GM23338 (cell line): ENCODE measurements around the gene ALDH1A2. TPM values are rescaled to one million over a fixed set of nuclear protein-coding genes. Genes with fewer than 3 reads are reported as not detected.
"Not testable (repeated sequence)": the region's sequence is repeated elsewhere in the genome, so short reads cannot be mapped to it uniquely, and the experiment has no call there.

Experiments used
- ATAC-seq: fragments of 200-7000 bp; cut with Tn5 transposase; 3 replicates; pipeline ENCODE4 v1.9.1; 2020
- DNase-seq: peaks from one replicate; pipeline ENCODE4 v3.0.0-alpha.2; 2015; ENCODE audit warnings: low spot score
- H2AFZ ChIP-seq: fragments of 200-600 bp; sonication (generic); 2 replicates; pipeline ENCODE4 v1.8.0; 2016; ENCODE audit warnings: antibody characterized with exemption, mild to moderate bottlenecking, moderate library complexity
- H3F3A ChIP-seq: fragments of 200-600 bp; sonication (generic); replicated peaks from 2 replicates; pipeline ENCODE4 v1.8.0; 2017; ENCODE audit warnings: antibody characterized with exemption, mixed run types, low read depth
- H3K27ac ChIP-seq: fragments of 200-600 bp; sonication (generic); 2 replicates; pipeline ENCODE4 v1.6.1; 2016; ENCODE audit warnings: low read depth
- H3K27me3 ChIP-seq: fragments of 200-600 bp; sonication (generic); 2 replicates; pipeline ENCODE4 v1.8.0; 2016; ENCODE audit warnings: mild to moderate bottlenecking, mixed run types, moderate library complexity; ENCODE audit not compliant: insufficient read depth
- H3K36me3 ChIP-seq: fragments of 200-600 bp; sonication (generic); 2 replicates; pipeline ENCODE4 v1.8.0; 2016; ENCODE audit warnings: mild to moderate bottlenecking; ENCODE audit not compliant: insufficient read depth
- H3K4me1 ChIP-seq: fragments of 200-600 bp; sonication (generic); 2 replicates; pipeline ENCODE4 v1.8.0; 2016; ENCODE audit warnings: mild to moderate bottlenecking, moderate library complexity; ENCODE audit not compliant: insufficient read depth
- H3K4me2 ChIP-seq: fragments of 200-600 bp; sonication (generic); 2 replicates; pipeline ENCODE4 v1.7.1; 2017; ENCODE audit warnings: mixed run types
- H3K4me3 ChIP-seq: fragments of 200-600 bp; sonication (generic); 2 replicates; pipeline ENCODE4 v1.6.1; 2016; ENCODE audit warnings: mixed run types
- H3K79me2 ChIP-seq: fragments of 200-600 bp; sonication (generic); replicated peaks from 2 replicates; pipeline ENCODE4 v1.8.0; 2017; ENCODE audit warnings: mild to moderate bottlenecking; ENCODE audit not compliant: insufficient read depth
- H3K9me2 ChIP-seq: fragments of 200-600 bp; sonication (generic); 2 replicates; pipeline ENCODE4 v1.8.0; 2017; ENCODE audit not compliant: insufficient read depth
- H4K20me1 ChIP-seq: fragments of 200-600 bp; sonication (generic); replicated peaks from 2 replicates; pipeline ENCODE4 v1.8.0; 2017; ENCODE audit warnings: mild to moderate bottlenecking; ENCODE audit not compliant: insufficient read depth
- H3K27ac Mint-ChIP-seq: 2 replicates; pipeline ENCODE4 v1.8.0; 2020; ENCODE audit warnings: inconsistent platforms, mild to moderate bottlenecking, moderate library complexity, mixed read lengths
- H3K27me3 Mint-ChIP-seq: 3 replicates; pipeline ENCODE4 v1.8.0; 2022; ENCODE audit warnings: low read depth, mild to moderate bottlenecking, moderate library complexity, mixed read lengths, inconsistent platforms; ENCODE audit not compliant: insufficient read depth, poor library complexity
- H3K36me3 Mint-ChIP-seq: 3 replicates; pipeline ENCODE4 v1.8.0; 2021; ENCODE audit warnings: low read depth, mild to moderate bottlenecking, inconsistent platforms, moderate library complexity, mixed read lengths
- H3K4me1 Mint-ChIP-seq: 3 replicates; pipeline ENCODE4 v1.8.0; 2020; ENCODE audit warnings: mild to moderate bottlenecking, inconsistent platforms, mixed read lengths
- H3K4me3 Mint-ChIP-seq: 3 replicates; pipeline ENCODE4 v1.8.0; 2021; ENCODE audit warnings: moderate library complexity, mild to moderate bottlenecking, inconsistent platforms, mixed read lengths
- H3K9me3 Mint-ChIP-seq: 3 replicates; pipeline ENCODE4 v1.8.0; 2020; ENCODE audit warnings: moderate library complexity, mild to moderate bottlenecking, inconsistent platforms, mixed read lengths
- CREB1 ChIP-seq: fragments of 250-450 bp; sonication (Bioruptor Pico); IDR thresholded peaks from 2 replicates; pipeline ENCODE4 v1.5.0; 2020; ENCODE audit warnings: low read depth, mild to moderate bottlenecking, moderate library complexity
- CTCF ChIP-seq, 2 experiments: fragments of 200-600 bp in 1 of 2; sonication (generic) in 1 of 2; conservative IDR thresholded peaks; 2 replicates each; pipeline versions ENCODE4 v1.5.1 to v1.6.1; 2016 to 2017; ENCODE audit warnings: antibody characterized with exemption in 2 of 2, low read depth in 2 of 2, mild to moderate bottlenecking in 2 of 2, moderate library complexity in 1 of 2
- REST ChIP-seq: IDR thresholded peaks from one replicate; pipeline ENCODE4 v1.6.1; 2018; ENCODE audit warnings: antibody characterized with exemption; ENCODE audit not compliant: unreplicated experiment
- ZNF114 ChIP-seq: fragments of 250-450 bp; sonication (Bioruptor Pico); IDR thresholded peaks from 2 replicates; pipeline ENCODE4 v1.5.0; 2020; ENCODE audit warnings: mild to moderate bottlenecking, moderate library complexity
- ZNF331 ChIP-seq: fragments of 250-450 bp; sonication (Bioruptor Pico); IDR thresholded peaks from 2 replicates; pipeline ENCODE4 v1.5.0; 2020; ENCODE audit warnings: low read depth, mild to moderate bottlenecking, moderate library complexity
- polyA plus RNA-seq: library from polyadenylated mRNA; unstranded; fragments of >200 nt; fragmentation: Nextera tagmentation; extraction: Ambion mirVana; gene quantifications from 2 replicates; pipeline ENCODE4 v1.2.1, GENCODE V29; 2016
- total RNA-seq: library from RNA; depleted of rRNA; stranded (reverse); fragments of >200 nt; shearing (Covaris generic); gene quantifications from 2 replicates; pipeline ENCODE4 v1.2.3, GENCODE V29; 2014

The ALDH1A2 gene
- total and polyA plus RNA-seq, 2 experiments from 2014 or later: 0.80 TPM; not detected in 1

- TF ChIP-seq CTCF (conservative IDR thresholded peaks at IDR 0.05; ENCODE audit: low read depth in 2 of 2) (no peak), ZNF114 (CRISPR knock-in tag) (no peak), REST (no peak)
Measured at GRCh38 chr15:58036579-58036978, 28.9 kb downstream of the ALDH1A2 start (continued).

GRCh38 chr15:58028392-58028791, 37.1 kb downstream of the ALDH1A2 start:
- not testable (repeated sequence) for H3K4me2 ChIP-seq, H3K9me3 Mint-ChIP-seq, H3K27ac ChIP-seq, H3F3A ChIP-seq, H4K20me1 ChIP-seq, H3K36me3 ChIP-seq, H3K9me2 ChIP-seq, H3K36me3 Mint-ChIP-seq, DNase-seq, H3K4me3 Mint-ChIP-seq, H3K79me2 ChIP-seq, H3K4me1 Mint-ChIP-seq, H3K4me3 ChIP-seq, H3K4me1 ChIP-seq, H3K27me3 ChIP-seq, H2AFZ ChIP-seq, H3K27ac Mint-ChIP-seq, H3K27me3 Mint-ChIP-seq, ATAC-seq

GRCh38 chr15:58026552-58026951, 39.0 kb downstream of the ALDH1A2 start:
- Mint-ChIP-seq H3K9me3 (peaks cover 8% of the 10 kb centered on the region), H3K36me3 (0 out of 3 replicates have a peak, but pooled peaks cover 6% of the 10 kb centered on the region), H3K27me3 (no peaks in the 10 kb centered on the region), H3K27ac (no peak overlapping the region), H3K4me3 (no peak overlapping the region), H3K4me1 (no peaks in the 10 kb centered on the region)
- no peak overlapping the region for H3K27ac ChIP-seq
- H4K20me1 ChIP-seq: no peaks in the 10 kb centered on the region
- no peaks in the 10 kb centered on the region for H3K79me2 ChIP-seq
- DNase-seq (no peak), ATAC-seq (no peak)
- no peak overlapping the region for H2AFZ ChIP-seq
- H3K9me2 ChIP-seq: no peaks in the 10 kb centered on the region; the same call in 1 of the 2 replicates
- no peaks in the 10 kb centered on the region for H3F3A ChIP-seq
- TF ChIP-seq CREB1 (no peak), ZNF114 (CRISPR knock-in tag) (no peak), ZNF331 (CRISPR knock-in tag) (no peak)
- no peaks in the 10 kb centered on the region for H3K27me3 ChIP-seq
- H3K4me1 ChIP-seq: no peaks in the 10 kb centered on the region
- no peak overlapping the region for H3K4me2 ChIP-seq
- no peak overlapping the region for H3K4me3 ChIP-seq
- no peaks in the 10 kb centered on the region for H3K36me3 ChIP-seq
